GM18505 (cell line): ENCODE data around the gene IMP3.

Experiments used
- ATAC-seq: cut with Tn5 transposase; IDR thresholded peaks from one replicate; pipeline ENCODE4 v1.9.1; 2021; ENCODE audit not compliant: unreplicated experiment
- POLR2A ChIP-seq: IDR thresholded peaks from 4 replicates; pipeline ENCODE4 v1.6.1; 2011; ENCODE audit warnings: borderline replicate concordance; ENCODE audit not compliant: insufficient read depth, insufficient read length; ENCODE audit errors: extremely low read depth

Gene IMP3

GRCh38 chr15:75599401-75599800, 40.6 kb downstream of the IMP3 start:
- TF ChIP-seq POLR2A, result no peak
- no peak for ATAC-seq

DNA sequence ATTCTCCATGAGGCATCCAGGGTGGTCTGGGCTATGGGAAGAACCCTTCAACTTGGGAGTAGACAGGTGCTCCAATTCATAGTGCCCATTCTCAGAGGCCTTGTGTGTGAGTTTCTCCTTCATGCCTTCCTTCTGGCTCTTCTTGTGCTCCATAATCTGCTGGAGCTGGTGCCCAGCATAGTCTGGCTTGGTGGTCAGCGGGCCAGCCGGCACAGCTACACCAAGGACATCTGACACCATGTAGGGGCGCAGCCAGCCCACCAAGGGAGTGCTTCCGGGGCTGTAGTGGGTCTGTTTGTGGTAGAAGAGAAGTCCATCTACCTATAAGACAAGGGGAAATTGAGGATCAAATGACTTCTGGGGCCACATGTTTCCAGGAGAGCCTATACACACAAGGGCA, 41.7 kb downstream of the IMP3 start:
- TF ChIP-seq POLR2A, result no peak
- ATAC-seq, result no peak

DNA sequence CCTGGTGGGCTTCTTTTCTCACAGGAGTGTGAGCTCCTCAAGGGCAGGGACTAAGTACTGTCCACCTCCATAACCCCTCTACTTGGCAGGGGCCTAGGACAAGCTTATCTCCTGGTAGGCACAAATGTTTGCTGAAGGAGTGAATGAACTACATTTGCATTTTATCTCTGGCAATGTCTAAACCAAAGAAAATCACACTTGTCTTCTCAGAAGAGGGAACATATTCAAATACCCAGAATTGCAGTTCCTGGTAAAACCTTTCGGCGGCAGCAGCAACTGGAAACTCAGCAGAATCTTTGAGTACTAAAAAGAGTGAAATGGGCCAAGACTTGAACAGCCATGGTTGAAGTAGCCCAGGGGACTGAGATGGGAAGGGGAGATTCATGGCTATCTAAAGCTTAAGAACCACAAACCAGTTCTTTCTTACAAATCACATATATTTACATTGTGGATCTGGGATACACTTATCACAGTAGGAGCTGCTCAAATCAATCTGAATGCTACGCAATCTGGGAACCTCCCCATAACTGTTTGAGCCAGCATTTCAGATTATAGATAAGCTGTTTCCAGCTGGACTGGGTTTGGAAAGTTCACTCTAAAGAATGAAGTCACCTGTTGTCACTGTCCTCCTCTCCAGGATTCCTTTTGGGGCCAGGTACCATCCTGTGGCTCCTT, 42.2 kb downstream of the IMP3 start:
- no peak for TF ChIP-seq POLR2A
- ATAC-seq, result no peak

GRCh38 chr15:75596703-75597345, 43.2 kb downstream of the IMP3 start:
- no peak for ATAC-seq
- no peak for TF ChIP-seq POLR2A

DNA sequence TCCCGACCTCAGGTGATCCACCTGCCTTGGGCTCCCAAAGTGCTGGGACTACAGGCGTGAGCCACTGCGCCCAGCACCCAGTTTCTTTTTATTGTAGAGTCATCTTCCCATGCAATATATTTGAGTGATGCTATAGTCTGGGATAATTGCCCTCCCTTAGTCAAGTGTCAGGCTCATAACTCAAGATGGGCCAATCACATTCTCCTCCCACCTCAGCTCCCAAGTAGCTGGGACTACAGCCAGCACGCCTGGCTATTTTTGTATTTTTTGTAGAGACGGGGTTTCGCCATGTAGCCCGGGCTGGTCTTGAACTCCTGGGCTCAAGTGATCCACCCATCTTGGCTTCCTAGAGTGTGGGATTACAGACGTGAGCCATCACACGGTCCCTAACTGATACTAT, 45.7 kb downstream of the IMP3 start:
- no peak for ATAC-seq
- no peak for TF ChIP-seq POLR2A

GRCh38 chr15:75591655-75592364, 48.2 kb downstream of the IMP3 start:
- ATAC-seq, result no peak
- TF ChIP-seq POLR2A, result no peak

DNA sequence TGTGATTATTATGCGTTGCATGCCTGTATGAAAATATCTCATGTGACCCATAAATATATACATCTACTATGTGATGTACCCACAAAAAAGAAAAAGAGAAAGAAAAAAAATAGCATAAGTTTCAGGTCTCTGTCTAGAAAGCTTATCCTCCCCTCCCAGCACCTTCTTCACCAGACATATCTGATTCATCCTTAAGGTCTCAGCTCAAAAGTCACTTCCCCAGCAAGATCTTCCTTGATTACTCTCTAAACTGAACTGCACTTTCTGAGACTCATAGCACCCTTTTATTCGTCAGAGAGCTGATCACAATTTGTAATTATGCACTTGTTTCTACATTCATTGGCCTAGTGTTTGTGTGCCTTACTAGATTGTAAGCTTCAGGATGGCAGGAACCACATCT, 49.8 kb downstream of the IMP3 start:
- TF ChIP-seq POLR2A, result no peak
- ATAC-seq, result no peak
